IPS-18a (cell line): ENCODE measurements around the gene SLC2A8.
A peak's percentile ranks its signal among the peaks of the same experiment; 100 is the strongest.

ENCODE experiments used
- H3K27ac ChIP-seq: one replicate; pipeline ENCODE4 v1.5.1; 2013; ENCODE audit warnings: low read length
- H3K27me3 ChIP-seq: one replicate; pipeline ENCODE4 v1.6.1; 2013; ENCODE audit warnings: mild to moderate bottlenecking, low read length; ENCODE audit not compliant: control insufficient read depth, insufficient read depth
- H3K36me3 ChIP-seq: one replicate; pipeline ENCODE4 v1.6.1; 2013; ENCODE audit warnings: low read depth, low read length; ENCODE audit not compliant: control insufficient read depth
- H3K4me1 ChIP-seq: one replicate; pipeline ENCODE4 v1.6.1; 2013; ENCODE audit warnings: low read depth, low read length; ENCODE audit not compliant: control insufficient read depth
- H3K4me3 ChIP-seq: one replicate; pipeline ENCODE4 v1.5.1; 2013; ENCODE audit warnings: low read length
- H3K9ac ChIP-seq: one replicate; pipeline ENCODE4 v1.6.1; 2013; ENCODE audit warnings: mild to moderate bottlenecking, low read length, moderate library complexity
- H3K9me3 ChIP-seq: one replicate; pipeline ENCODE4 v1.6.1; 2013; ENCODE audit warnings: low read depth, low read length; ENCODE audit not compliant: control insufficient read depth

SLC2A8 gene

GRCh38 chr9:127452691-127453090 lies 55.7 kb downstream of the SLC2A8 start:
- no peaks in the 10 kb centered on the region for H3K9me3 ChIP-seq
- H3K36me3 ChIP-seq = peaks cover 29% of the 10 kb centered on the region
- H3K4me1 ChIP-seq = no peaks in the 10 kb centered on the region
- H3K27ac ChIP-seq = no peak overlapping the region
- peak overlapping the region; percentile 85 for H3K4me3 ChIP-seq
- H3K9ac ChIP-seq = no peak overlapping the region
- H3K27me3 ChIP-seq = no peaks in the 10 kb centered on the region

GRCh38 chr9:127455324-127455992 lies 58.5 kb downstream of the SLC2A8 start:
- H3K27ac ChIP-seq = no peak overlapping the region
- peaks cover 15% of the 10 kb centered on the region for H3K36me3 ChIP-seq
- no peak overlapping the region for H3K9ac ChIP-seq
- no peaks in the 10 kb centered on the region for H3K4me1 ChIP-seq
- no peak overlapping the region for H3K4me3 ChIP-seq
- no peaks in the 10 kb centered on the region for H3K9me3 ChIP-seq
- no peaks in the 10 kb centered on the region for H3K27me3 ChIP-seq

GRCh38 chr9:127457191-127457878 lies 60.4 kb downstream of the SLC2A8 start:
- Histone ChIP-seq H3K36me3 (peaks cover 28% of the 10 kb centered on the region), H3K4me3 (no peak overlapping the region), H3K9ac (no peak overlapping the region), H3K4me1 (no peaks in the 10 kb centered on the region), H3K27ac (no peak overlapping the region), H3K27me3 (no peaks in the 10 kb centered on the region), H3K9me3 (no peaks in the 10 kb centered on the region)
